Testis (tissue), 3 donors: ENCODE measurements around the gene NOC2L. TPM values are rescaled to one million over a fixed set of nuclear protein-coding genes. Genes with fewer than 3 reads are reported as not detected.

Experiments
- DNase-seq: peaks from one replicate; pipeline ENCODE4 v3.0.0-alpha.2; 2019
- H3K27ac ChIP-seq, 2 donors: fragments of 200-600 bp; sonication (generic); one replicate each; pipeline ENCODE4 v1.5.1; 2019
- H3K27me3 ChIP-seq: fragments of 200-600 bp; sonication (generic); one replicate; pipeline ENCODE4 v1.5.1; 2019
- H3K36me3 ChIP-seq: fragments of 200-600 bp; sonication (generic); one replicate; pipeline ENCODE4 v1.5.1; 2017; ENCODE audit warnings: low read depth; ENCODE audit errors: missing control alignments
- H3K4me1 ChIP-seq: fragments of 200-600 bp; sonication (generic); one replicate; pipeline ENCODE4 v1.5.1; 2019
- H3K4me3 ChIP-seq, 2 donors: fragments of 200-600 bp; sonication (generic); one replicate each; pipeline ENCODE4 v1.5.1; 2017 to 2019
- H3K9me3 ChIP-seq: fragments of 200-600 bp; sonication (generic); one replicate; pipeline ENCODE4 v1.5.1; 2017
- CTCF ChIP-seq, 3 experiments: fragments of 450-650 bp in 2 of 3; fragments of 200-600 bp in 1 of 3; sonication (generic) in 1 of 3; IDR thresholded peaks; one replicate each; pipeline ENCODE4 v1.5.1; 2016 to 2019; ENCODE audit warnings: antibody characterized with exemption in 3 of 3, mild to moderate bottlenecking in 2 of 3, moderate library complexity in 1 of 3
- POLR2A ChIP-seq: fragments of 450-650 bp; IDR thresholded peaks from one replicate; pipeline ENCODE4 v1.6.1; 2017; ENCODE audit warnings: antibody characterized with exemption, mild to moderate bottlenecking, moderate library complexity
- WGBS, 2 donors: methylation state at CpG; one replicate each; pipeline ENCODE4 v1.1.5; 2018; 5-methylcytosine and 5-hydroxymethylcytosine counted together
- intact Hi-C: fragments of 100-400 bp; cut with DNase I; formaldehyde crosslinking; loops from one replicate; pipeline ENCODE4 v1.15.1; 2023; ENCODE audit warnings: low total_unique reads
- polyA plus RNA-seq: library from polyadenylated mRNA; stranded (reverse); fragments of 350-450 nt; fragmentation: Illumina TruSeq; extraction: RNeasy Lipid Tissue Mini Kit (QIAGEN cat#74804); gene quantifications from one replicate; pipeline ENCODE4 v1.2.3, GENCODE V29; 2014; ENCODE audit warnings: low read depth, low replicate concordance; ENCODE audit not compliant: insufficient read depth
- total RNA-seq, 2 donors: library from RNA; depleted of rRNA; stranded (reverse); fragments of >200 nt; gene quantifications; one replicate each; pipeline ENCODE4 v1.2.3, GENCODE V29; 2016

The NOC2L gene
- total and polyA plus RNA-seq, 3 donors from 2014 or later = 78.3 to 94.0 (median 82.5) TPM

DNA sequence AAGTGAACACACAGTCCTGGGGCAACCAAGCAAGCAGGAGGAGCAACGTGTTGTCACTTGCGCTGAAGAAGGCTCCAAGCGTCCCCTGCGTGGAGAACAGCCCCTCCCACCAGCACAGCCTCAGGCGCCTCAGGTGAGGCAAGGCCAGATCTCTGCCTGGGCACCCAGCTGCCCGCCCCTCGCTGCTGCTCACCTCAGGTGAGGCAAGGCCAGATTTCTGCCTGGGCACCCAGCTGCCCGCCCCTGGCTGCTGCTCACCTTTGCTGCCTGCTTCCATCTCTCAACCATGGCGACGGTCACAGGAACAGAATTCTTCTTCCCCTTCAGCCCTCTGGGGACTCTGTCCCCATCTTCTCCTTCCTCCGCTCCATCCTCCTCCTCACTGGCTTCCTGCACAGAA is 2.4 kb downstream of the NOC2L start:
- H3K27me3 ChIP-seq = no peaks in the 10 kb centered on the region
- no peak overlapping the region for H3K27ac ChIP-seq
- no peaks in the 10 kb centered on the region for H3K36me3 ChIP-seq
- intact Hi-C loops = no loop called here
- no peak overlapping the region for H3K4me3 ChIP-seq
- peaks cover 13% of the 10 kb centered on the region for H3K4me1 ChIP-seq
- no peaks in the 10 kb centered on the region for H3K9me3 ChIP-seq
- WGBS, 2 donors = 93 to 96% methylated on average over 11 of the region's 11 CpGs
- no peak for TF ChIP-seq POLR2A
- no peak for TF ChIP-seq CTCF (IDR thresholded peaks at IDR 0.05)
- no peak for DNase-seq

DNA sequence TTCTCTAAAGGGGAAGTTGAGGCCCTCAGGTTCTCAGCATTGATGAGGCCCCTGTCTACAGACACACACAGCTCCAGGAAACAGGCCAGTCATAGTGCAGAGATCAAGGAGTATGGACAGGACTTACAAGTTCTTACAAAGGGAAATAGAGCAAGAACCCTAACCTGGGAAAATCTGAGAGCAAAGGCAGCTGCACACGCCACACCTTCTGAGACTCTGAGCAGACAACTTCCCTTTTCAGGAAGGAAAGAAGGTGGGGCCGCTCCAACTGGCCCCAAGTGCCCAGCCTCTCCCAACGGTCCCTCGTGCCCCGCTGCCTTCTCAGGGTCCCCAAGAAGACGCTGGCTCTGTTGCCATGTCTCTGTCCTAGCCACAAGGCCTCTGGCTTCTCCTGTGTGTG is 3.6 kb downstream of the NOC2L start:
- H3K9me3 ChIP-seq = no peaks in the 10 kb centered on the region
- H3K4me3 ChIP-seq = no peak overlapping the region
- H3K27me3 ChIP-seq = no peaks in the 10 kb centered on the region
- intact Hi-C loops = no loop called here
- no peak overlapping the region for H3K27ac ChIP-seq
- H3K36me3 ChIP-seq = no peaks in the 10 kb centered on the region
- no peak for DNase-seq
- 85 to 92% methylated on average over 6 of the region's 6 CpGs for WGBS, 2 donors
- TF ChIP-seq POLR2A (no peak), CTCF (IDR thresholded peaks at IDR 0.05) (no peak)
- peaks cover 13% of the 10 kb centered on the region for H3K4me1 ChIP-seq

- Histone ChIP-seq H3K4me3 (no peak overlapping the region), H3K27me3 (no peaks in the 10 kb centered on the region), H3K4me1 (peaks cover 13% of the 10 kb centered on the region), H3K36me3 (no peaks in the 10 kb centered on the region), H3K9me3 (no peaks in the 10 kb centered on the region), H3K27ac (no peak overlapping the region)
- TF ChIP-seq POLR2A = no peak
- no peak for TF ChIP-seq CTCF (IDR thresholded peaks at IDR 0.05)
- DNase-seq = no peak
- intact Hi-C loops = no loop called here
- 86 to 96% methylated on average over 10 to 13 of the region's 13 CpGs for WGBS, 2 donors
These were observed 4.1 kb downstream of the NOC2L start for GRCh38 chr1:954927-955326.

- no peaks in the 10 kb centered on the region for H3K36me3 ChIP-seq
- no peak overlapping the region for H3K27ac ChIP-seq
- no peaks in the 10 kb centered on the region for H3K9me3 ChIP-seq
- intact Hi-C loops = no loop called here
- TF ChIP-seq CTCF (IDR thresholded peaks at IDR 0.05) = no peak
- TF ChIP-seq POLR2A = no peak
- no peak overlapping the region for H3K4me3 ChIP-seq
- no peak for DNase-seq
- WGBS, 2 donors = 93 to 94% methylated on average over 14 to 31 of the region's 32 CpGs
- peaks cover 13% of the 10 kb centered on the region for H3K4me1 ChIP-seq
- H3K27me3 ChIP-seq = no peaks in the 10 kb centered on the region
These were observed 5.3 kb downstream of the NOC2L start for GRCh38 chr1:953524-954320.

- H3K9me3 ChIP-seq = no peaks in the 10 kb centered on the region
- no peak overlapping the region for H3K4me3 ChIP-seq
- DNase-seq = no peak
- H3K27me3 ChIP-seq = no peaks in the 10 kb centered on the region
- H3K27ac ChIP-seq = no peak overlapping the region
- intact Hi-C loops = no loop called here
- peaks cover 4% of the 10 kb centered on the region for H3K4me1 ChIP-seq
- WGBS, 2 donors = 80 to 90% methylated on average over 2 to 7 of the region's 7 CpGs
- no peaks in the 10 kb centered on the region for H3K36me3 ChIP-seq
- no peak for TF ChIP-seq CTCF (IDR thresholded peaks at IDR 0.05)
- TF ChIP-seq POLR2A = no peak
These were observed 6.5 kb downstream of the NOC2L start for GRCh38 chr1:952603-953002.
